ENCODE measurements around the gene SLIT3.
"Not testable (repeated sequence)": the region's sequence is repeated elsewhere in the genome, so short reads cannot be mapped to it uniquely, and the experiment has no call there.

SLIT3 gene

DNA sequence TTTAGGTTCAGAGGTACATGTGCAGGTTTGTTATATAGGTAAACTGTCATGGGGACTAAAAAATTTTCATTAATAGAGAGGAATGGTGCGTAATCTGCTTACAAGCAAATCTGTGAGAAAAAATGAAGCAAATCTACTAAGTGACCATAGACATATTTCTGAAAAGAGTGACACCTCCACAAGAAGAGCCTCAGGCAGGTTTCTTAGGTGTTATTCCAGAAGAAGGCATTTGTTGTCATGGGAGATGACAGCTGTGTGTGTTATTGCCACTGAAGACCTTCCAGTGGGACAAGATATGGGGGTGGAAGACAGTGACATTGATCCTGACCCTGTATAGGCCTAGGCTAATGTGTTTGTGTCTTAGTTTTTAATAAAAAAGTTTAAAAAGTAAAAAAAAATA is 652.9 kb downstream of the SLIT3 start:
- no peak for FAIRE-seq

DNA sequence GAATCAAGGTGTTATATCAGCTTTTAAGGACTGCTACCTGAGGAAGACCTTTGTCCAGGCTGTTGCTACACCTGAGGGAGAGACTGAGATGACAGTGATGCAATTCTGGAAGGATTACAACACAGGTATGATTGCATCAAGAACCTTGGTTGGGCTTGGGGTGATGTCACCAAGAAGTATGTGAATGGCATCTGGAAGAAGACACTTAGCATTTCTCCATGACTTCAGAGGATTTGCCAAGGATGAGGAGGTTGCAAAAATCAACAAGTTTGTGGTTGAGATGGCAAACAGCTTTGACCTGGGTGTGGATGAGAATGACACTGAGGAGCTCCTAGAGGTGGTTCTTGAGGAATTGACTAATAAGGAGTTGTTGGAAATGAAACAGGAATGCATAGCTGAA is 653.9 kb downstream of the SLIT3 start:
- no peak for FAIRE-seq

GRCh38 chr5:168646335-168646734 is 654.6 kb downstream of the SLIT3 start:
- no peak for FAIRE-seq

- FAIRE-seq: no peak
Observed at GRCh38 chr5:168645195-168645594, 655.7 kb downstream of the SLIT3 start.

- no peak for FAIRE-seq
Observed at GRCh38 chr5:168642019-168642418, 658.9 kb downstream of the SLIT3 start.

DNA sequence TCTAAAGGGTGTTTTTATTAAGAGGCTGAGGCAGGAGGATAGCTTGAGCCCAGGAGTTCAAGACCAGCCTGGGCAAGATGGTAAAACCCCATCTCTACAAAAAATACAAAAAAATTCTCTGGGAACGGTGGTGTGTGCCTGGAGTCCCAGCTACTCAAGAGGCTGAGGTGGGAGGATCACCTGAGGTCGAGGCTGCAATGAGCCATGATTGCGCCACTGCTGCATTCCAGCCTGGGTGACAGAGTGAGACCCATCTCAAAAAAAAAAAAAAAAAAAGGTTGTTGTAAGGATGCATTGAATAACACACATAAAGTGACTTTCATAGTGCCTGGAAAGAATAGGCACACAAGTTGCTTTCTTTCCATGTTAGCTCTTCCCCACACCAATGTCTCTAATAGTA is 662.1 kb downstream of the SLIT3 start:
- not testable (repeated sequence) for FAIRE-seq

GRCh38 chr5:168637793-168638192 is 663.1 kb downstream of the SLIT3 start:
- no peak for FAIRE-seq

- FAIRE-seq: no peak
Observed at GRCh38 chr5:168637281-168637680, 663.7 kb downstream of the SLIT3 start.

- not testable (repeated sequence) for FAIRE-seq
Observed at GRCh38 chr5:168630958-168631357, 670.0 kb downstream of the SLIT3 start.

DNA sequence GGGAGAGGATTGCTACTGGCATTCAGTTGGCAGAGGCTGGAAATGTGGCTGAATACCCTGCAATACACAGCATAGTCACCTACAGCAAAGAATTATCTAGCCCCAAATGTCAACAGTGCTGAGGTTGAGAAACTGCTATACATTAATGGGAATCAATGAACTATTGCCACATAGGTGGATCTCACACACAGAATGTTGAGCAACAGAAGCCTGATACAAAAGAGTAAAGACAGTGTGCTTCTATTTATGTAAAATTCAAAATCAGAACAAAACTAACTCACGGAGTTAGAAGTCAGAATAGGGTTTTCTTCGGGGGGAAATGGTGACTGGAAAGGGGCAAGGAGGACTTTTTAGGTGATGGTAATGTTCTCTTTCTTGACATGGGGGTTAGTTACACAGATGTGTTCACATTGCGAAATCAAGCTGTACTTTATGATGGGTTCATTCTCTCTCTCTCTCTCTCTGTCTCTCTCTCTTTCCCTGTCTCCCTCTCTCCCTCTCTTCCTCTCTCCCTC is 676.0 kb downstream of the SLIT3 start:
- no peak for FAIRE-seq

GRCh38 chr5:168620807-168621206 is 680.1 kb downstream of the SLIT3 start:
- no peak for FAIRE-seq

DNA sequence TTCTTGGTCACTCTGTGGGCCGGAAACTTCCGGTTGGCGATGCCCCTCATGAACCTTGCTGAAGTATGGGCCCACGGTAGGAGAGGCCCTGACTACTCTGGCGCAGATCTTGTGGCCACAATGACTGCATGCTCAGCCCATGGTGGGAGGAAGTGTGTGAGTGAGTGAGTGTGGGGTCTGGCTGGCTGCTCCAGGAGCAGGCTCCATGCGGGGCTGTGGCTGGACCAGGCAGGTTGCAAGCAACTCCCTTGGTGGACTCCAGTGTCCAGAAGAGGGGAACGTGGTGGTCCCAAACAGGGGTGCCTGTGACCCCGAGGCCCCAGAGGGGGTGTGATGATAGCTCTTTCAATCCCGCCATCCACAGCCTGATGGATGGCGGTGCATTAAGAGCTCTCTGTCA is 686.3 kb downstream of the SLIT3 start:
- FAIRE-seq: no peak

DNA sequence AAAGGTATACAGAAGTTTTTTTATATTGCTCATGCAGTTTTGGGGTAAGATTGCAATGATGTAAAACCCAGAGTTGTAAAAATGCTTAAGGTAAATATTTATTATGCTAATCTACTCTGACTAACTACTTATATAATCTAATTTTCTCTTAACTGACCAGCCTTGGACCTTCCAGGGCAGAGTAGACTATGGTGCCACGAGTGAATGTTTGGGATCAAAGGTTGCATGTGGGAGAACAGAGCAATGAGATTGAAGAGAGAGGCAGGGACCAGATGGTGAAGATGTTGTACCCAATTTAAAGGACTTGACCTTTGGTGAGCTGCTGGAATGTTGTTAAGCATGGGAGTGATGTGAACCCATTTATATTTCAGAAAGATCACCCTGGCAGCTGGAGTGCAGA is 686.9 kb downstream of the SLIT3 start:
- no peak for FAIRE-seq

GRCh38 chr5:168613396-168613795 is 687.5 kb downstream of the SLIT3 start:
- FAIRE-seq: no peak

GRCh38 chr5:168612996-168613395 is 687.9 kb downstream of the SLIT3 start:
- no peak for FAIRE-seq

DNA sequence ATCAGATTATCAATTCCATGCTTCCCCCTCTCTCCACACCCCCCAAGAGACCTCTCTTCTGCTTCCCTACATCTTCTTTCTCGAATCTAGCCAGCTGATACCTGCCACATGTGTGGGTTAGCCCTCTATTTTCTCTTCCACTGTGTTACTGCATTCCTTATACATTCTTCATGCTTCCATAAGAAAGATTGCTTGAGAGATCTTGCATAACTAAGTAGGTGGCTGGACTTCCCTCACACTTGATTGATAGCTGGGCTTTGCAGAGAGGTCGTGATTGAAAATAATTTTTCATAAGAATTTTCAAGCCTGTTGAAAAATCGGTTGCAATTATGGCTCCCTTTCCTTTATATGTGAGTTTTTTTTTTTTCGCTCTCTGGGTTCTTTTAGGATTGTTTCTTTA is 688.8 kb downstream of the SLIT3 start:
- no peak for FAIRE-seq
